IPS DF 6.9 (cell line): ENCODE results near the gene LBH.

Experiments
- DNase-seq: peaks from one replicate; pipeline ENCODE4 v3.0.0-alpha.2; 2013; ENCODE audit warnings: low read depth, low spot score
- H3K27ac ChIP-seq: one replicate; pipeline ENCODE4 v1.5.1; 2013; ENCODE audit warnings: low read length, control low read depth
- H3K27me3 ChIP-seq: 2 replicates; pipeline ENCODE4 v1.6.1; 2013; ENCODE audit warnings: mild to moderate bottlenecking, low read length; ENCODE audit not compliant: control insufficient read depth, insufficient read depth
- H3K36me3 ChIP-seq: 2 replicates; pipeline ENCODE4 v1.6.1; 2013; ENCODE audit warnings: low read length; ENCODE audit not compliant: control insufficient read depth, insufficient read depth
- H3K4me1 ChIP-seq: 2 replicates; pipeline ENCODE4 v1.6.1; 2013; ENCODE audit warnings: low read length; ENCODE audit not compliant: control insufficient read depth, insufficient read depth
- H3K4me3 ChIP-seq: 2 replicates; pipeline ENCODE4 v1.5.1; 2013; ENCODE audit warnings: mild to moderate bottlenecking, low read length
- H3K9me3 ChIP-seq: 2 replicates; pipeline ENCODE4 v1.6.1; 2013; ENCODE audit warnings: low read length, inconsistent platforms; ENCODE audit not compliant: control insufficient read depth, insufficient read depth
- WGBS: extraction: QIAGEN DNeasy Blood & Tissue Kit; methylation state at CpG from one replicate; pipeline ENCODE4 v1.1.7; 2013; ENCODE audit warnings: mixed read lengths, missing lambda C conversion rate; ENCODE audit not compliant: insufficient read length, insufficient coverage; 5-methylcytosine and 5-hydroxymethylcytosine counted together

Gene LBH

GRCh38 chr2:30259071-30259470 is 27.7 kb downstream of the LBH start:
- Histone ChIP-seq H3K4me3 (no peak overlapping the region), H3K27ac (no peak overlapping the region), H3K27me3 (no peaks in the 10 kb centered on the region), H3K36me3 (no peaks in the 10 kb centered on the region), H3K9me3 (no peaks in the 10 kb centered on the region), H3K4me1 (no peaks in the 10 kb centered on the region)
- WGBS, result no CpG with 5 or more reads among the region's 16 CpGs
- DNase-seq, result no peak

GRCh38 chr2:30259827-30260679 is 28.7 kb downstream of the LBH start:
- no CpG with 5 or more reads among the region's 3 CpGs for WGBS
- Histone ChIP-seq H3K27me3 (no peaks in the 10 kb centered on the region), H3K4me1 (no peaks in the 10 kb centered on the region), H3K27ac (no peak overlapping the region), H3K36me3 (no peaks in the 10 kb centered on the region), H3K4me3 (no peak overlapping the region), H3K9me3 (no peaks in the 10 kb centered on the region)
- no peak for DNase-seq

GRCh38 chr2:30260941-30261340 is 29.6 kb downstream of the LBH start:
- no peaks in the 10 kb centered on the region for H3K27me3 ChIP-seq
- H3K27ac ChIP-seq, result no peak overlapping the region
- H3K9me3 ChIP-seq, result no peaks in the 10 kb centered on the region
- no peak overlapping the region for H3K4me3 ChIP-seq
- no peaks in the 10 kb centered on the region for H3K4me1 ChIP-seq
- WGBS, result no CpG with 5 or more reads among the region's 2 CpGs
- H3K36me3 ChIP-seq, result no peaks in the 10 kb centered on the region
- no peak for DNase-seq

- Histone ChIP-seq H3K9me3 (no peaks in the 10 kb centered on the region), H3K27ac (no peak overlapping the region), H3K4me3 (no peak overlapping the region), H3K27me3 (no peaks in the 10 kb centered on the region), H3K36me3 (no peaks in the 10 kb centered on the region), H3K4me1 (no peaks in the 10 kb centered on the region; the same call in 1 of the 2 replicates)
- DNase-seq, result no peak
Observed at GRCh38 chr2:30261695-30262211, 30.4 kb downstream of the LBH start.

- Histone ChIP-seq H3K4me3 (no peak overlapping the region), H3K27me3 (no peaks in the 10 kb centered on the region), H3K27ac (no peak overlapping the region), H3K36me3 (no peaks in the 10 kb centered on the region), H3K9me3 (no peaks in the 10 kb centered on the region), H3K4me1 (no peaks in the 10 kb centered on the region; the same call in 1 of the 2 replicates)
- no peak for DNase-seq
- WGBS, result no CpG with 5 or more reads among the region's 5 CpGs
Observed at GRCh38 chr2:30262716-30263309, 31.5 kb downstream of the LBH start.

GRCh38 chr2:30264274-30264673 is 32.9 kb downstream of the LBH start:
- Histone ChIP-seq H3K4me3 (no peak overlapping the region), H3K36me3 (no peaks in the 10 kb centered on the region), H3K27ac (no peak overlapping the region), H3K27me3 (no peaks in the 10 kb centered on the region), H3K9me3 (no peaks in the 10 kb centered on the region), H3K4me1 (no peaks in the 10 kb centered on the region; the same call in 1 of the 2 replicates)
- DNase-seq, result no peak
- no CpG with 5 or more reads among the region's 3 CpGs for WGBS

GRCh38 chr2:30265052-30266015 is 34.0 kb downstream of the LBH start:
- H3K27me3 ChIP-seq, result no peaks in the 10 kb centered on the region
- no peaks in the 10 kb centered on the region for H3K9me3 ChIP-seq
- no peak for DNase-seq
- no CpG with 5 or more reads among the region's 4 CpGs for WGBS
- H3K36me3 ChIP-seq, result no peaks in the 10 kb centered on the region
- no peak overlapping the region for H3K27ac ChIP-seq
- H3K4me3 ChIP-seq, result no peak overlapping the region
- no peaks in the 10 kb centered on the region; the same call in 1 of the 2 replicates for H3K4me1 ChIP-seq

- DNase-seq, result no peak
Observed at GRCh38 chr2:30266051-30266621, 34.8 kb downstream of the LBH start.

GRCh38 chr2:30266705-30267104 is 35.4 kb downstream of the LBH start:
- Histone ChIP-seq H3K4me3 (no peak overlapping the region), H3K4me1 (no peaks in the 10 kb centered on the region; the same call in 1 of the 2 replicates), H3K9me3 (no peaks in the 10 kb centered on the region), H3K27me3 (no peaks in the 10 kb centered on the region), H3K36me3 (no peaks in the 10 kb centered on the region), H3K27ac (no peak overlapping the region)
- no peak for DNase-seq
- WGBS, result no CpG with 5 or more reads among the region's 5 CpGs

More at GRCh38 chr2:30266051-30266621, 34.8 kb downstream of the LBH start:
- Histone ChIP-seq H3K27ac (no peak overlapping the region), H3K4me3 (no peak overlapping the region), H3K36me3 (no peaks in the 10 kb centered on the region), H3K27me3 (no peaks in the 10 kb centered on the region), H3K4me1 (no peaks in the 10 kb centered on the region; the same call in 1 of the 2 replicates), H3K9me3 (no peaks in the 10 kb centered on the region)
- no CpG with 5 or more reads among the region's 7 CpGs for WGBS
